WTC11 (cell line): ENCODE results near the gene SYT15. TPM values are rescaled to one million over a fixed set of nuclear protein-coding genes. Genes with fewer than 3 reads are reported as not detected.
"Not testable (repeated sequence)": the region's sequence is repeated elsewhere in the genome, so short reads cannot be mapped to it uniquely, and the experiment has no call there.

Experiments
- ATAC-seq: fragments of 200-7000 bp; cut with Tn5 transposase; 2 replicates; pipeline ENCODE4 v1.10.0; 2021; ENCODE audit warnings: mild to moderate bottlenecking, moderate library complexity
- CTCF ChIA-PET: fragments of 300-600 bp; sonication (Branson Sonifier 250); formaldehyde crosslinking; loops from one replicate; lab custom pipeline; 2021; ENCODE audit warnings: antibody characterized with exemption; lab: Charles Lee
- POLR2A ChIA-PET: fragments of 350-600 bp; sonication (Branson Sonifier 250); formaldehyde crosslinking; loops from one replicate; lab custom pipeline; 2021; ENCODE audit warnings: antibody characterized with exemption; lab: Charles Lee
- DNase-seq: peaks from one replicate; pipeline ENCODE4 v3.0.0; 2021; ENCODE audit warnings: low spot score
- H3K27ac Mint-ChIP-seq: 2 replicates; pipeline ENCODE4 v1.8.0; 2021; ENCODE audit warnings: mixed read lengths
- H3K27me3 Mint-ChIP-seq: 2 replicates; pipeline ENCODE4 v1.8.0; 2021; ENCODE audit warnings: low read depth, mild to moderate bottlenecking, moderate library complexity, mixed read lengths
- H3K36me3 Mint-ChIP-seq: 2 replicates; pipeline ENCODE4 v1.8.0; 2021; ENCODE audit warnings: mixed read lengths
- H3K4me1 Mint-ChIP-seq: 2 replicates; pipeline ENCODE4 v1.8.0; 2022; ENCODE audit warnings: mixed read lengths
- H3K4me3 Mint-ChIP-seq: 2 replicates; pipeline ENCODE4 v1.8.0; 2021; ENCODE audit warnings: mild to moderate bottlenecking, moderate library complexity, mixed read lengths
- H3K9me3 Mint-ChIP-seq: 2 replicates; pipeline ENCODE4 v1.8.0; 2021; ENCODE audit warnings: mixed read lengths
- total RNA-seq: library from RNA; stranded (reverse); gene quantifications from 3 replicates; pipeline ENCODE4 v1.2.3, GENCODE V29; 2021

SYT15 gene
- total RNA-seq, 1 experiment from 2014 or later, result 1.5 TPM

GRCh38 chr10:46635364-46635959, 56.5 kb downstream of the SYT15 start:
- peak; percentile 95 for ATAC-seq
- H3K27me3 Mint-ChIP-seq, H3K36me3 Mint-ChIP-seq, H3K9me3 Mint-ChIP-seq, CTCF ChIA-PET, H3K4me1 Mint-ChIP-seq, POLR2A ChIA-PET, H3K27ac Mint-ChIP-seq, DNase-seq: not testable (repeated sequence)
- H3K4me3 Mint-ChIP-seq, result peak overlapping the region; percentile 56

GRCh38 chr10:46640005-46640404, 61.1 kb downstream of the SYT15 start:
- H3K9me3 Mint-ChIP-seq, H3K27ac Mint-ChIP-seq, H3K36me3 Mint-ChIP-seq, CTCF ChIA-PET, H3K27me3 Mint-ChIP-seq, H3K4me1 Mint-ChIP-seq, DNase-seq, H3K4me3 Mint-ChIP-seq, POLR2A ChIA-PET, ATAC-seq: not testable (repeated sequence)

Other genes with a start within 250 kb of the SYT15 start
- not detected in 3 replicates for gene ANXA8L1, start 203.4 kb upstream of the SYT15 start, total RNA-seq
- 0.14 TPM in 1 of 3 replicates, not detected in the others for gene NPY4R, start 113.2 kb upstream of the SYT15 start, total RNA-seq
- gene GPRIN2, start 22.5 kb upstream of the SYT15 start, total RNA-seq, result 17.5 to 22.5 TPM (median 20.9 TPM) in 3 replicates